GM19467 (cell line): ENCODE results near the gene RBM4B.

Experiments
- ATAC-seq: cut with Tn5 transposase; IDR thresholded peaks from one replicate; pipeline ENCODE4 v1.9.1; 2021; ENCODE audit warnings: mild to moderate bottlenecking, moderate library complexity; ENCODE audit not compliant: unreplicated experiment

The RBM4B gene

DNA sequence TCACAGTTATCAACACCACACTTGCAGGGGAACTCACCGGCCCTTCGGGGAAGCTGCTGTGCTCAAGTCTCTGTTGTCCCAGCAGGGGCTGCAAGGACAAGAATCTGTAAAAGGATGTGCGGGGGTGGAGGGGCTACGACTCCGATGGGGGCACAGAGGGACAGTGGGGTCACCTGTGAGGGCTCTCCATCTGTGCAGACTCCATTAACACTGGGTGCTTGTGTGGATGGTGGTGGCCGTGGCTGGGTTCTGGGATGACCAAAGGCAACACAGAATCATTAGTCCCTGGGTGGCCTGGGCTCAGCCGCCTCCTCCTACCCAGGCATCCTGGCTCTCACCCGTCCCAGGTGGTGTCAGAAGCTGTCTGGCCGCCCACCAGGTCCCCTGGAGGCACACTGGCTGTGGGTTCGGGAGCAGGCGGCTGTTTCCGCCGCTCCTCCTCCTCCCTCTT is 10.2 kb upstream of the RBM4B start:
- ATAC-seq, result no peak

DNA sequence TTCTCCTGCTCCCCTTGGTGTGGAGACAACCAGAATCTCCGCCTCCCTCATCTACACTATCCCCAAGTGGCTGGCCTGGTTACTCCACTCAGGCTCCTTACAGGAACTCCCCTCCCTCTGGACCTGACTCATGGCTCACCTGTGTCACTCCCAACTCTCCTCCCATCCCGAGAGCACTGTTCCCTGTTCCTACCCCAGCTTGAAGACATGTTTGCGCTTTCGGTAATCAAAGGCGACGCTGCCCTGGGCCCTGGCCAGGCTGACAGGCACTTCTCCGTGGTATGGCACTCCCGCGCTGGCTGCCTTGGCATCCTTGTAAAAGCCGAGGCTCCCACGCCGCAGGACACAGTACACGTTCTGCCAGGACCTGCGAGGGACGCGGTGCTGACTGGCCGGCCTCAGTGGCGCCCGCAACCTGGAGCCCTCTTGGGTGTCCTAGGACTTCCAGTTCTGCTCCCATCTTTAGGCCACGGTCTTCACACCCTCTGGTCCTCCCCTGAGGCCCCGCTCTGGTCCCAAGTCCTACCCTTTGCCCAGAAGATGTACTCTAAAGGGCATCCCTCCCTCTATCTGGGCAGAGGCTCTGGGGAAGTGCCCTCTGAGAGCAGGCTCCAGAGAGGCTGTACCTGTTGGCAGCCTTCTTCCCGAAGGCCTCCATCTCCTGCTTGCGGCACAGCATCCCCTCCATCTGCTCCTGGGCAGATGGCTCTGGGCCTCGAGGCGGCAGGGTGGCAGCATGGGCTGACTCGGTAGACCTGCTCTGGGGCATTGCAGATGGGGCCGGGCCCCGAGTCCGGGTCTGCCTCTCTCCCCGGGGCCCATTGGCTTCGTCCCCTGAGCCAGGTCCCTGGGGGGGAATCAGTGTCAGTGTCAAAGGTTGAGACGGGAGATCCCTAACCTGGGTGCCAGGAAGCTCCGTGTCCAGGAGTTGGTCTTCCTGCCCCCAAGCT is 9.4 kb upstream of the RBM4B start:
- ATAC-seq, result no peak

DNA sequence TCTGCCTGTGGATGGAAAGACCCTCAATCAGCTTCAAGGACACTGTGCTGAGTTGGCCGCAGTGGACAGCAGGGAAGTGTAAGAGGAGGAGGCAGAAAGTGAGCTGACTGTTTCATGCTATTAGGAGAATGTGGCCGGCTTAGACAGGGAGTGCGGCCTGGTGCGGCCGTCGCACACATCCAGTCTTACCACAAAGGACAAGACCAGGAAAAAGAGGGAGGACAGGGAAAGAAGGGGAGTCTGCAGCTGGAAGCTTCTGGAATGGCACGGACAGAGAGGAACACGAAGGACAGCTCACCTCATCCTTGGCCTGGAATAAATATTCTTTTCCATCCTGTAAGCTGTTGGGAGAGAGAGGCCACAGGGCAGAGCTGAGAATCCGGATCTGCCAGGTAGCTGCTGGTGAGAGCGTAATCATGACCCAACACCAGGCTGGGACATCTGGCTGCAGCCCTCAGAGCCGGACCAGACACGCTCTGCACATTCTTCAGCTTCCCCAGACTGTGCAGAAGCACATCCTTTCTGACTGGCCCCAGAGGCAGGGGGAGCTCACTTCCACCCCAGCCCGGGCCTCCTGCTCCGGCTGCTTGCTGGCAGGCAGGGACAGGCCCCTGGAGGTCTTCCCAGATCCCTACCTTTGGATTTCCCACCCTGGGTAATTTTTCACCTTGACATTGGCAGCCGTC is 8.6 kb upstream of the RBM4B start:
- ATAC-seq, result no peak

DNA sequence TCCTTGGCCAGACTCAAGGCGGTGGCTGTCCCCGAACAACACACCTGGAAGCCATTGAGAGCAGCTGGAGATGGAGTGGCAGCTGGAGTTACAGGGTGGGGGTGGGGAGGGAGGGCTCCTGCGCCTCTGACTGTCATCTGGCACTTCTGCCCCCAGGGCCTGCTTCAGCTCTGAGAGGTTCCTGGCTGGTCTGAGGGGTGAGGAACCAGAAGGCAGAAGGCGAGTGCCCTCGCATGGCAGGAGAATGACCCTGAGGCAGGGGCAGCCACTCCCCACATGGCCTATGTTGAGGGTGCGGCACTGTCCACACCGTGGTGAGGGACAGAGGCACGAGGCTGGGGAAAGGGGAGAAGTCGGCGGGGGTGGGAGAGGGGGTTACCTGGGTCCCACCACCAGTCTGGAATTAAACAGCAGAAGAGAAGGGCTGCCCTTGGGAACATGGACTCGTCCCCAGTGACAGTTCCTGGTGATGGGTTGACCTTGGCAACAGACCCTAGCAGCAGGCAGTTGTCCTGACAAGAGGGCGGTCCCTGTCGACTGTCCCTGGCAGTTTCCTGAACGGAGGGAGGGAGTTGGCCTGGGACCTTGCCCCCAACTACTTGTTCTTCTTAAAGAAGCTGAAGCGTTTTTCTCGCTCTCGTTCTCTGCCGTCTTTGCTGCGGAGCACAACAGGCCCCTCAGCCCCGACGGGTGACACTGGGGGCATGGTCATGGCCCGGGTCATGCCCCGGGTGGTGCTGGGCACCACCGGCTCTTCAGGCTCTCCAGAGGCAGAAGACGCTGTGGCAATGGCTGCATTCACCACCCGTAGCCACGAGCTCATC is 7.8 kb upstream of the RBM4B start:
- ATAC-seq, result no peak

DNA sequence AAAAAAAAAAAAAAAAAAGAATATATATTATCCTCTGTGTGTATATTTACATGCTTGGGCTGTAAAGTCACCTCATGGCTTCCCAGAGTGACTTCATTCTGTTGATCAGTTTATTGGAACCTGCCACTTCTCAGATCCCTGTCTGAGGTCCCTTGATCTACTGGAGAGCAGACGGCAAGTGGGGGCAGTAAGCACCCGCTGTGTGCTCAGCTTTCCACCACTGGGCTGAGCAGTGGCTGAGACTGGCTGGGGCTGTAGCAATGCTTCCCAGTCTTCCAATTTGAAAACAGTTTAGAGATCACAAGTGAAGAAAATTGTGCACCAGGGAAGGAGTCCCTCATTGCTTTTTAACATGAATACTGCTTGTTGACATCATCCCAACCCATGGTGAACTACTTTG is 6.9 kb upstream of the RBM4B start:
- ATAC-seq, result no peak

DNA sequence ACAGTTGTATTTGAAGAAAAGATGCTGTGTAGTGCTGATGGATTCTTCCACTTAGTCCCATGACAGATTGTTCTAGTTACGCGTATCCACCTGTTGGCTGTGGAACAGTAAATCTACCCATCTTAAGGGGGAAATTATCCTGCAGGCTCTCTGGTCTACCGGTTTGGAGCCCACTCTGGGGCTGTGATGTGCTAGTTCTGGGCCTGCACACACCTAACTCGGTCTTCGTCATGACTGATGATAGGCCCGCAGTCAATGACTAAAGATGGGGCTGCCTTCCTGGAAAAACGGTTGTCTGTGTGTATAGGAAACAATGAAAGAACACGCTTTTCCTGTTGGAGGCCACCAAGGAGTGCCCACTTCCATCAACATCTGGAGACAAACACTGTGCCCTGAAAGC is 6.2 kb upstream of the RBM4B start:
- no peak for ATAC-seq

DNA sequence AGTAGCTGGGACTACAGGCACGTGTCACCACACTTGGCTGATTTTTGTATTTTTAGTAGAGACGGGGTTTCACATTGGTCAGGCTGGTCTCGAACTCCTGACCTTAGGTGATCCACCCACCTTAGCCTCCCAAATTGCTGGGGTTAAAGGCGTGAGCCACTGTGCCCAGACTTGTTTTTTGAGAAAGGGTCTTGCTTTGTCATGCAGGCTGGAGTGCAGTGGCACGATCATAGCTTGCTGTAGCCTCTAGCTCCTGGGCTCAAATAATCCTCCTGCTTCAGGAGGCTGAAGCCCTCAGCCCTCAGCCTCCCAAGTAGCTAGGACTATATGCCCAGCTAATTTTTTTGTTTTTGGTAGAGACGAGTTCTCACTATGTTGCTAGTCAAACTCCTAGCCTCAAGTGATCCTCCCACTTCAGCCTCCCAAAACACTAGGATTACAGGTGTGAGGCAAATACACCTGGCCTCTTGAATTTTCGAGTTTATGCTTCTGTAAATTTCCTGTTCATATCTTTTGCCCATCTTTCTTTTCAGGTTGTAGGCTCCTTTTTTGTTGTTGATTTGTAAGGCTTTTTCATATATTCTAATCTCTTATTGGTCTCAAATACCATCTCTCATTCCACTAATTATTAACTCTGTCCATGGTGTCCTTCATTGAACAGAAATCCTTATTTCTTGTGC is 3.4 kb upstream of the RBM4B start:
- no peak for ATAC-seq

DNA sequence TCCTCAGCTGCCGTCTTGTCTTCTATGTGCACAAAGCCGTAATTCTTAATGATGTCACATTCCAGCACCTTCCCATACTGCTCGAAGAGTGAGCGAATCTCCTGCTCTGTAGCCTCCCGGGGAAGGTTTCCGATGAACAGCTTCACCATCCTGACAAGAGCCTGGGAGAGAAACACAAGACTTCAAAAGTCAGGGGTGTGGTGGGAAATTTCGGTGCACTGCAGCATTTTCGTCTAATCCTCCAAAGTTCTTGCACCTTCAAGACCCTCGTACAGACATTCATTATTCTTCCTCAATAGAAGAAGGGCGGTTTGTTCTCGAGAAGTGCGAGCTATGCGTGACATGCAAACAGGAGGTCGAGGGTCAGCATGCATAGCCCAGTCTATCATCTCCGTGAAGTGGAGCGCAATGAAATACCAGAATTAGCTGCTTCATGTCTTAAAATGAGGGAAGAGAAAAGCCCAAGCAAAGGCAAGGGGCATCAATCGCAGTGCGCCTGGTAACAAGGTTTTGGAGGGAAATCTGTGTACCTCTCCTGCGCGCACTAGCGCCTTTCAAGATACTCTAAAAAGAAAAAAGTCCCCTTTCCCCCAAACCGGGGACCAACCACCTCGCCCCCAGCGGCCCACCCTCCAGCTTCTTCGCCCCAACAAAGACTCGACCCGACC is 622 bp downstream of the RBM4B start:
- ATAC-seq, result no peak

DNA sequence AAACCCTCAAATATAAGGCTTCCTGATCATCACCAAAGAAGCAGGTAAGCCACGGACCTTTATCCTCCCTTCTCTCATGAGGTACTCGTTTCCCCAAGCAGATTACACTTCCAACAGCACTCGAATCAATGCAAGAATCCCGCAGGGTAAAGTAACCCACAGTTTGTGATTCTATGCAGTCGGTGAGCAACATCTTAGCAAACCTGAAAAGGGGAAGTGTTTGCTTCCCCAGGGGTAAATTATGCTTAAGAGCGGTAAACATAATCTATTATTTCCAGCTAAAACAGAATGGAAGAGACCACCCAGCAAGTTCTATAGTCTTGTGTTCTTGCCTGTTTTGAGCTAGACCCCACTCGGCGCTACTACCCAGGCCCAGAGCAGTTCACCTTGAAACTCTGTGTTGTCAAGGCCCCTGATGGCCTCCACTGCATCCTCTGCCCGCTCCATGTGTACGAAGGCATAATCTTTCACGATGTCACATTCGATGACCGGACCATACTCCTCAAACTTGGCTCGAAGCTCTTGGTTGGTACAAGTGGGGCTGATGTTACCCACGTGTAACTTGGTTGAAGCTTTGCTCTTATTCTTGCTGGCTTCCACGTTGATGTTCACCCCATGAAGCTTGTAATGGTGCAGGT is 1.3 kb downstream of the RBM4B start:
- no peak for ATAC-seq

DNA sequence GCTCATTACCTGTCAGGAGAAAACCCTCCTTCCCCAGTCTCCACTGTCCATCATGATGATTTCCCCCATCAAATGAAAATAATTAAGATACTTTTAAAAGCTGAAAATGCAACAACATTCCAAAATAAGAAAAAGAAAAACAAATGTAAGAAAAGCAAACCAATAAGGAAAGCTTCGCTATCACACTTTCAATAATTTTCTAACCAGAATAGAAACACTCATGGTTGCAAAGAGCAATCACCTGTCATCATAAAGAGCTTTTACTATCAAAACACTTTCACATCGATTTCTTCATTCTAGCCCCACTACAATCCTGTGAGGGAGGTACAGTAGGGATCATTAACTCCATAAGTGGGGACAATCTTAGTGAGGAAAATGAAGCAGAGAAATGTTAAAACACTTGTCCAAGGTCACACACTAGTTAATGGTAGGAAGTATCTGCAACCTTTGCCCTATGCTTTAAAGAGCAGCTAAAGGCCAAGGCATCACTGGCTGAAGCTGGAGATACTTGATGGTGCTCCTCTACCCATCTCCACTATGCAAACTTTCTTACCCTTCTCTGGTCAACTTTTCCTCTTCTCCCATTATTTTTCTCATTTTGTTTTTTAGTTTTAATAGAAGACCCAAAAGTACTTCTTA is 2.6 kb downstream of the RBM4B start:
- no peak for ATAC-seq

DNA sequence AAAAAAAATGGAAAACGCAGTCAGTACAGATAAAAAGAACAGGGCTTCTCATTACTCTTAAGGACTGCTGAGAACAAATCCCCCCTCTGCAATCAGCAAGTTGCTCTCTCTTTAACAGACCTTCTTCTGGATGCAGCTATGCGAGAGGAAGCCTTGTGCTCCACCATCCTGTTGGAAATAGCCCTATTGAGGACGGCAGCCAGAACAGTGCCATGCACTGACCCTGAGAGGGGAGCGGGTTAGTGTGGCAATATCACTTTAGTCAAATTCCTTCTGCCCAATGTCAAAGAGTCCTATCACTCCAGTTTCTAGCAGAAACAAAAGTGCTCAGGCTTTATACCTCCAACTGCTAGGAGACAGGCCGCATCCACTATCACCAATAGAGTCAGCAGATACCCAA is 6.9 kb downstream of the RBM4B start:
- ATAC-seq, result no peak

DNA sequence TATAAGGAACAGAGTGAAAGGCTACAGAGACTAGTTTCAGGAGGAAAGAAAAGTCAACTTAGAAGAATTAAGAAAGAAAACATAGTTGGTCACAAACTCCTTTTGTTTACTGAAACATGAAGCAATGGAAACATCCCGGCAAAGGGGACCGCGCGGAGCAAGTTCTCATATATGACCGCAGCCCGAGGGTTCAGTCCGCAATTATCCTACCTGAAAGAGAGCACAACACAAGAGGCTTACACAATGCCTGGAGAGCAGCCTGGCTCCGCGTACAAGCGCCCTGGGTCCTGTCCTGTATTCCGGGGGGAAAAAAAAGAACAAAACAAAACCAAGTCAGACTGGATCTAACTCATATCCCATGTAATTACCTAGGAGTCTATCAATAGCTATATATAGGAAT is 12.3 kb downstream of the RBM4B start:
- ATAC-seq, result no peak

DNA sequence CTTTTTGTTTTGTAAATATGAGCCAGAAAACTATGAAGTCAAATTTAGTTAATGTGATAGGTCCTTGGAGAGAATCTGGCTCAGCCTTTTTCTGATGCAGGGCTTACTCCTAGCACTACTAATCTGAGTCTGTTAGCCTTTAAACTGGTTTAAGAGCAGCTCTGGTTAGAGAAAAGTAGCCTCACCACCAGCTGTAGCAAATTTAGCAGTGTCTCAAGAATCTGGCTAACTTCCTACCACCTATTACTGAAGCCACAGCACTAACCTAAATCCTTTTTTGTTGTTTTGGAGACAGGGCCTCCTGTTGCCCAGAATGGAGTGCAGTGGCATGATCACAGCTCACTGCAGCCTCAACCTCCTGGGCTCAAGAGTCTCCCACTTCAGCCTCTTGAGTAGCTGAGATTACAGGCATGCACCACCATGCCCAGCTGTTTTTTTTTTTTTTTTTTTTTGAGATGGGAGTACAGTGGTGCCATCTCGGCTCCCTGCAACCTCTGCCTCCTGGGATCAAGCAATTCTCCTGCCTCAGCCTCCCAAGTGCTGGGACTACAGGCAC is 13.9 kb downstream of the RBM4B start:
- no peak for ATAC-seq

DNA sequence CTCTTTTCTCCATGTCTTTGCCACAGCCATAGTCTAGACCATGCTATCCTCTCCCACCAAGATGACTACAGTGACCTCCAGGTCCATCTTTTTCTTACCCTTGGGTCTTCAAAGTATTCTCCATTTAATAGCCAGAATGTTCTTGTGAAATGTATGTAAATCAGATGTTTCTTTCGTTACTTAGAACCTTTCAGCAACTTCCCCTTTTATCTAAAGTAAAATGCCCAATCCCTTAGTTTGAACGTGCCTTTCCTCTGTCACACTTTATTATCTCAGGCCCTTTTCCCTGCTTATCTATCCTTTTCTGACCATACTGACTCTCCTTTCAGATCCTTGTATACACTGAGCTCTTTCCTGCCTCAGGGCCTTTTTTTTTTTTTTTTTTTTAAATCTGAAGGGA is 17.9 kb downstream of the RBM4B start:
- no peak for ATAC-seq

DNA sequence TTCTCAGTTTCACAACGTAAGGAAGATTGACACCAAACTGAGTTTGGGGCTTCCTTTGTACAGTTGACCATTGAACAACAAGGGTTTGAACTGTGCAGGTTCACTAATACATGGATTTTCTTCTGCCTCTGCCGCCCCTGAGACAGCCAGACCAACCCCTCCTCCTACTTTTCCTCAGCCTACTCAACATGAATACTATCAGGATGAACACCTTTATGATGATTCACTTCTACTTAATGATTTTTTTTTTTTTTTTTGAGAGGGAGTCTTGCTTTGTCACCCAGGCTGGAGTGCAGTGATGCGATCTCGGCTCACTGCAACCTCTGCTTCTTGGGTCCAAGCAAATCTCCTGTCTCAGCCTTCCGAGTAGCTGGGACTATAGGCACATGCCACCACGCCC is 24.6 kb downstream of the RBM4B start:
- no peak for ATAC-seq

DNA sequence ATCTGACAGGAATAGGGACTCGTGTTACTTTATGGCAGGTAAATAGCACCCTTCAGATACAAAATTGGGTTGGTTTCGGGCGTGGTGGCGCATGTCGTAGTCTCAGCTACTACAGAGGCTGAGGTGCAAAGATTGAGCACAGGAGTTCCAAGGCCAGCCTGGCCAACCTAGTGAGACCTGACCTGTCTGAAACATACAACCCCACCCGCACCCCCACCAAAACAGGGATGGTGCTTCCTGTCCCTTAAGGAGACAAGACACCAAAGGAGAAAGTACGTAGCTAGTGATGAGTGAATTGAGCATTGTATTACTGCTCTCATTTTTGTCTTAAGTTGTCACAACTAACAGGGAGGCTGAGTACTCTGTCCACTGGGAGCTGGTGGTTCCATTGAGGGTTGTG is 25.0 kb downstream of the RBM4B start:
- no peak for ATAC-seq

DNA sequence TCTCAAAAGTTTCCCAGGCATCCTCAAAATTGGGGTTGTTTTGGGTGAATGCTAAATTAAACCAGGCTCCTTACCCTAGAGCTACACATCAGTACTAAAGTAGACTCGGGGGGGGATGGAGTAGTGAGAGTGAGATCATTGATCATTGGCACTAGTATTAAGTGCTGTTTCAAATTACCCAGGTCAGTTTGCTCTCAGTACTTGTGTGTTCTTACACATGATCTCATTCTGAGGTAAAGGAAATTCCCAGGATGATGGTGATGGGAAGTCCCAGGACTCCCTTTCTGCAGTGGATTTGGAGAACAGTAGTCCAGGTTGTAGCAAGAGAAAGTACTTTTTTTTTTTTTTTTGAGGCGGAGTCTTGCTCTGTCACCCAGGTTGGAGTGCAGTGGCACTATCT is 26.7 kb downstream of the RBM4B start:
- no peak for ATAC-seq

DNA sequence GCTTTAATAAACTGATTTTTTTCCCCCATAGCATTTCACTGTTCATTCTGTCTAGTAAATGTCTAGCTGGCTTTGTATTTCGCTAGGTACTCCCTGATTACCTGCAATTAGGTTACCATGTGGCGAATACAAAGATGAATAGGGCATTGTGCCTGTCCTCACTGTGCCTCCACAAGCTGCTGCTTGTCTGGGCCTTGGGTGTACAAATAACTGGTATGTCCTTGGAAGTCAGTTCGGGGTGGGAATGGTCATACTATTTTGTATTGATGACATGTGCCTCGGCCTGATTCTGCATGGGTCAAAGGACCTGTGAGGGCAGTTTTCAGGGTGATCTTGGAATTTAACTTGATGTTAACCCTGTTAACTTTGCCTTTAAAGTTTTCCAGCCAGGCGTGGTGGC is 27.8 kb downstream of the RBM4B start:
- ATAC-seq, result no peak

DNA sequence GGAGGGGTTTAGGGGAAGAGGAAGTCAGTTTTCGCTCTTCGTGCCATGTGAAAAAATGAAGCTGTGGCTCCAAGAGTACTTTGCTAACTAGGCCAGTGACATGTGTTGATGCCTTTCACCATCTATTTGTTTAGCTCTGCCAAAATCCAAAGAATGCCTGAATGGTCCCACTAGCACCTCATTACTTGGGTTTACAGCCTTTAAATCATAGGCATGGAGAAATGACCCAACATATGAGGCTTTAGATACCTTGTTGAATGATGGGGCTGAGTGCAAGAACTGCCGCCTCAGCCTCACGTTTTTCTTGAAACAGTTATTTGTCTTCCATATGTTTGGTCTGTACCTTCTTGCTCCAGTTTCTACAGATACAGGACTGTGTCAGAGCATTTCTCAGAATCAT is 30.9 kb downstream of the RBM4B start:
- ATAC-seq, result no peak
